Measurements from ENCODE around the gene INPP4B.

Gene INPP4B

GRCh38 chr4:142297313-142297712 is 548.8 kb downstream of the INPP4B start:
- H3K4me3 ChIP-seq (ENCODE audit: low read depth, low read length): no peak overlapping the region
- DNase-seq (ENCODE audit: low read depth): no peak
- TF ChIP-seq POLR2A (IDR thresholded peaks at IDR 0.05; ENCODE audit: extremely low read depth, insufficient read length): no peak
- TF ChIP-seq MYC (IDR thresholded peaks at IDR 0.05; ENCODE audit: low read depth, low read length): no peak
- TF ChIP-seq, protein P1, sequence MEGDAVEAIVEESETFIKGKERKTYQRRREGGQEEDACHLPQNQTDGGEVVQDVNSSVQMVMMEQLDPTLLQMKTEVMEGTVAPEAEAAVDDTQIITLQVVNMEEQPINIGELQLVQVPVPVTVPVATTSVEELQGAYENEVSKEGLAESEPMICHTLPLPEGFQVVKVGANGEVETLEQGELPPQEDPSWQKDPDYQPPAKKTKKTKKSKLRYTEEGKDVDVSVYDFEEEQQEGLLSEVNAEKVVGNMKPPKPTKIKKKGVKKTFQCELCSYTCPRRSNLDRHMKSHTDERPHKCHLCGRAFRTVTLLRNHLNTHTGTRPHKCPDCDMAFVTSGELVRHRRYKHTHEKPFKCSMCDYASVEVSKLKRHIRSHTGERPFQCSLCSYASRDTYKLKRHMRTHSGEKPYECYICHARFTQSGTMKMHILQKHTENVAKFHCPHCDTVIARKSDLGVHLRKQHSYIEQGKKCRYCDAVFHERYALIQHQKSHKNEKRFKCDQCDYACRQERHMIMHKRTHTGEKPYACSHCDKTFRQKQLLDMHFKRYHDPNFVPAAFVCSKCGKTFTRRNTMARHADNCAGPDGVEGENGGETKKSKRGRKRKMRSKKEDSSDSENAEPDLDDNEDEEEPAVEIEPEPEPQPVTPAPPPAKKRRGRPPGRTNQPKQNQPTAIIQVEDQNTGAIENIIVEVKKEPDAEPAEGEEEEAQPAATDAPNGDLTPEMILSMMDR (IDR thresholded peaks at IDR 0.05; ENCODE audit: low read depth, low read length): no peak
- TF ChIP-seq, protein P2, sequence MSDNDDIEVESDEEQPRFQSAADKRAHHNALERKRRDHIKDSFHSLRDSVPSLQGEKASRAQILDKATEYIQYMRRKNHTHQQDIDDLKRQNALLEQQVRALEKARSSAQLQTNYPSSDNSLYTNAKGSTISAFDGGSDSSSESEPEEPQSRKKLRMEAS (IDR thresholded peaks at IDR 0.05; ENCODE audit: low read depth, low read length): no peak

GRCh38 chr4:142293536-142293935 is 552.6 kb downstream of the INPP4B start:
- no peak for DNase-seq (ENCODE audit: low read depth)
- TF ChIP-seq, protein P2 (IDR thresholded peaks at IDR 0.05; ENCODE audit: low read depth, low read length): no peak
- TF ChIP-seq POLR2A (IDR thresholded peaks at IDR 0.05; ENCODE audit: extremely low read depth, insufficient read length) (no peak), MYC (IDR thresholded peaks at IDR 0.05; ENCODE audit: low read depth, low read length) (no peak)
- TF ChIP-seq, protein P1 (IDR thresholded peaks at IDR 0.05; ENCODE audit: low read depth, low read length): no peak
- H3K4me3 ChIP-seq (ENCODE audit: low read depth, low read length): no peak overlapping the region

DNA sequence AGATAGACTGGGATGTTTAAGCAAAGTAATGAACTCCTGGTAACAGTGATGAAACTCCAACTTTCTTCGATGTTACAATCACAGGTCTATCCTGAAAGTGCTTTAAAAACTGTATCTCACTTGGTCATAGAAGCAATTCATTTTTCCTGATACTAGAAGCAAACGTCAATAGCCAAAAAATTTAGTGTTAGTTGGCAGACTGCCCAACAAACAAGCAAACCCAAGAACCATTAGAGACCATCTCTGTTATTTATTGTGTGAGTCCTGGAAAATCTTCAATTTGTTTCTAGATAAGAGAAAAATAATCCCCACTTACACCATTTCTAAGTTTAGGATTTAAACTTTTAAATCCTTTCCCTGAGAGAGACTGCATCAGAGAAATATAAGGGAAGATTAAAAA is 553.9 kb downstream of the INPP4B start:
- H3K4me3 ChIP-seq (ENCODE audit: low read depth, low read length): no peak overlapping the region
- TF ChIP-seq, protein P1 (IDR thresholded peaks at IDR 0.05; ENCODE audit: low read depth, low read length): no peak
- TF ChIP-seq MYC (IDR thresholded peaks at IDR 0.05; ENCODE audit: low read depth, low read length) (no peak), POLR2A (IDR thresholded peaks at IDR 0.05; ENCODE audit: extremely low read depth, insufficient read length) (no peak)
- TF ChIP-seq, protein P2 (IDR thresholded peaks at IDR 0.05; ENCODE audit: low read depth, low read length): no peak

GRCh38 chr4:142291299-142292050 is 554.6 kb downstream of the INPP4B start:
- TF ChIP-seq, protein P1 (IDR thresholded peaks at IDR 0.05; ENCODE audit: low read depth, low read length): no peak
- TF ChIP-seq, protein P2 (IDR thresholded peaks at IDR 0.05; ENCODE audit: low read depth, low read length): no peak
- TF ChIP-seq MYC (IDR thresholded peaks at IDR 0.05; ENCODE audit: low read depth, low read length) (no peak), POLR2A (IDR thresholded peaks at IDR 0.05; ENCODE audit: extremely low read depth, insufficient read length) (no peak)
- DNase-seq (ENCODE audit: low read depth): no peak
- H3K4me3 ChIP-seq (ENCODE audit: low read depth, low read length): no peak overlapping the region

More for the DNA sequence above, 553.9 kb downstream of the INPP4B start:
- no peak for DNase-seq (ENCODE audit: low read depth)

GRCh38 chr4:142287371-142287770 is 558.7 kb downstream of the INPP4B start:
- DNase-seq (ENCODE audit: low read depth): no peak
- H3K4me3 ChIP-seq (ENCODE audit: low read depth, low read length): no peak overlapping the region
- TF ChIP-seq, protein P2 (IDR thresholded peaks at IDR 0.05; ENCODE audit: low read depth, low read length): no peak
- no peak for TF ChIP-seq MYC (IDR thresholded peaks at IDR 0.05; ENCODE audit: low read depth, low read length)
- TF ChIP-seq POLR2A (IDR thresholded peaks at IDR 0.05; ENCODE audit: extremely low read depth, insufficient read length): no peak
- TF ChIP-seq, protein P1 (IDR thresholded peaks at IDR 0.05; ENCODE audit: low read depth, low read length): no peak

All from NB4 (cell line).